Transverse colon (tissue), 3 donors: ENCODE results near the gene EDNRA.

Experiments used
- CTCF ChIP-seq, 5 experiments: fragments of 200-600 bp in 3 of 5; fragments of 450-650 bp in 2 of 5; sonication (generic) in 3 of 5; IDR thresholded peaks; 1 replicate in 2 of 5; 2 replicates in 3 of 5; pipeline ENCODE4 v1.5.1; 2016 to 2017; ENCODE audit warnings: antibody characterized with exemption in 5 of 5, inconsistent platforms in 3 of 5, mild to moderate bottlenecking in 2 of 5, moderate library complexity in 1 of 5
- EP300 ChIP-seq: sonication (generic); formaldehyde crosslinking; IDR thresholded peaks from one replicate; pipeline ENCODE4 v1.6.1; 2017; ENCODE audit warnings: antibody characterized with exemption, low read depth
- POLR2A ChIP-seq: fragments of 450-650 bp; IDR thresholded peaks from one replicate; pipeline ENCODE4 v1.6.1; 2016; ENCODE audit warnings: antibody characterized with exemption, mild to moderate bottlenecking, moderate library complexity

DNA sequence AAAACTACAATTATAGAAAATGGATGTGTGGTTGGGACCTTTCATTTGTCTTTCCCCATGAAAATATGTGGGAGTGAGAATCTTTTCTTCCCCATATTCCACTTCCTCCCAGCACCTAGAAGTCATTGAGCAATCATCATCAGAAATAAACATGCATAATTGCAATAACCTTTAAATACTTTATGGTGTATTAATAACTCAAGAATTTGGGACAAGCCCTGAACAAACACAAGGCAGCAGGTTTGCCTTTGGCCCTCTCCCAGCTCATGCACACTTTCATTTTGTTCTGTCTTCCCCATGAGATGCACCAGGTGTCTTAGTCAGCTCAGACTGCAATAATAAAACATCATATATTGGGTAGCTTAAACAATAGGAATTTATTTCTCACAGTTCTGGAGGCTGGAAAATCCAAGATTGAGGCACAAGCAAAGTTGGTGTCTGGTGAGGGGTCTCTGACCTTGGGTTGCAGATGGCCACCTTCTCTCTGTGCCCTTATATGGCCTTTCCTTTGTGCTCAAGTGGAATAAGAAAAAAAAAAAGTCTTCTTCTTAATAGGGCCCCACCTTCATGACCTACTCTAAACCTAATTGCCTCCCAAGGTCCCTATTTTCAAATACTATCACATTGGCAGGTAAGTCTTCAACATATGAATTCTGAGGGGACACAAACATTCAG, 101.6 kb downstream of the EDNRA start:
- no peak for TF ChIP-seq CTCF (IDR thresholded peaks at IDR 0.05)
- TF ChIP-seq POLR2A, result no peak
- no peak for TF ChIP-seq EP300
